Kidney epithelial cell (primary cell): Measurements from ENCODE around the gene MEAF6. TPM values are rescaled to one million over a fixed set of nuclear protein-coding genes. Genes with fewer than 3 reads are reported as not detected.

Experiments
- DNase-seq: peaks from one replicate; pipeline ENCODE4 v3.0.0-alpha.2; 2010; ENCODE audit warnings: low read depth
- H3K27me3 ChIP-seq: 2 replicates; pipeline ENCODE4 v1.6.0; 2011; ENCODE audit warnings: low read length; ENCODE audit not compliant: control insufficient read depth, insufficient read depth
- H3K36me3 ChIP-seq: 2 replicates; pipeline ENCODE4 v1.5.1; 2011; ENCODE audit warnings: low read length; ENCODE audit not compliant: control insufficient read depth, insufficient read depth
- H3K4me3 ChIP-seq: 2 replicates; pipeline ENCODE4 v1.5.1; 2011; ENCODE audit warnings: low read depth, mild to moderate bottlenecking, control low read depth, low read length
- CTCF ChIP-seq: IDR thresholded peaks from 2 replicates; pipeline ENCODE4 v1.5.1; 2011; ENCODE audit warnings: mild to moderate bottlenecking, moderate library complexity, low read length, control low read depth, inconsistent platforms; ENCODE audit not compliant: insufficient read depth, poor library complexity, severe bottlenecking
- total RNA-seq: library from RNA; depleted of rRNA; stranded (reverse); fragments of >200 nt; gene quantifications from 2 replicates; pipeline ENCODE4 v1.2.3, GENCODE V29; 2015

The MEAF6 gene
- total RNA-seq, 1 donor from 2014 or later, result 88.1 TPM

DNA sequence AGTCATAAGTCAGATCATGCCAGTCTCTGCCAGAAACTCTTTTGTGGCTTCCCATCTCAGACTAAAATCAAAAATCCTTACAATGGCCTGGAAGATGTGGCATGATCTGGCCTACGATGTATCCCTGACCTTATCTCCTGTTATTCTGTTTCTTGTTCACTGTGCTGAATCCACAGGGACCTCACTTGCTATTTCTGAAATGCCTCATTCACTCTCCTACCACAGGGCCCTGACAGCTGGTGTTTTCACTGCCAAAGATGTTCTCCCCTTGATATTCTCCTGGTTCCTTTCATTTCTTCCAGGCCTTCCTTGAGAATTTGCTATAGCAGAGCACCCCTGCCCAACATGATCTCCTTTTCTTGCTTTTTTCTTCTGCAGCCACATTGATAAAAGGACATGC lies 43.8 kb upstream of the MEAF6 start:
- H3K27me3 ChIP-seq, result no peaks in the 10 kb centered on the region

GRCh38 chr1:37557402-37557801 lies 42.8 kb upstream of the MEAF6 start:
- TF ChIP-seq CTCF, result no peak
- Histone ChIP-seq H3K4me3 (peak overlapping the region; percentile 53), H3K27me3 (no peaks in the 10 kb centered on the region), H3K36me3 (peaks cover 1% of the 10 kb centered on the region)
- no peak for DNase-seq

More for the DNA sequence above, 43.8 kb upstream of the MEAF6 start:
- Histone ChIP-seq H3K36me3 (peaks cover 1% of the 10 kb centered on the region), H3K4me3 (no peak overlapping the region)
- DNase-seq, result no peak
- TF ChIP-seq CTCF, result no peak

- Histone ChIP-seq H3K27me3 (no peaks in the 10 kb centered on the region), H3K4me3 (peak within 1 kb of the TSS; percentile 53), H3K36me3 (peaks cover 1% of the 10 kb centered on the region)
- peak; percentile 48 for DNase-seq
- TF ChIP-seq CTCF, result no peak
Observed at GRCh38 chr1:37556712-37557196, 42.2 kb upstream of the MEAF6 start, which contains the start of gene DNALI1. TSS of gene DNALI1 (plus strand) at chr1:37556940. CDS start at chr1:37556995, 55 bp downstream.

GRCh38 chr1:37553927-37554808 lies 39.6 kb upstream of the MEAF6 start, which contains the start of gene SNIP1:
TSS of gene SNIP1 (minus strand) at chr1:37554293. CDS start at chr1:37554229, 64 bp downstream.
- peak; percentile 80 for DNase-seq
- no peak for TF ChIP-seq CTCF

DNA sequence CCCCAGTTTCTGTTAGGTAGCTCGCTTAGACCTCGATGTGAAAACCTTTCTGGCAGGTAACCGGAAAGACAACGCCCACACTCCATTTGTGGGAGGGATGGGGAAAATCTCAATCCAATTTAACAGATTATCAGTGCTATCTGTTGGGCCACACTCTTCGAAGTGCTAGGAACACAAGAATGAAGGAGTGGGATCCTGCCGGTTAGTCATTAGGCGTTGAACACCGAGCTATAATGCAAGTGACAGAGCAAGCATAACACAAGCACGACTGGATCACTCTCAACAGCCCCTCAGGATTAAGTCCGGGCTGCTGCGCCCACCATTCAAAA lies 39.0 kb upstream of the MEAF6 start:
- TF ChIP-seq CTCF, result no peak
- DNase-seq, result no peak
- H3K36me3 ChIP-seq, result no peaks in the 10 kb centered on the region
- H3K4me3 ChIP-seq, result peak overlapping the region; percentile 100
- no peaks in the 10 kb centered on the region for H3K27me3 ChIP-seq

More at GRCh38 chr1:37553927-37554808, 39.6 kb upstream of the MEAF6 start, which contains the start of gene SNIP1:
- Histone ChIP-seq H3K27me3 (no peaks in the 10 kb centered on the region), H3K36me3 (no peaks in the 10 kb centered on the region), H3K4me3 (peak within 1 kb of the TSS; percentile 100)
